HEK293 (cell line): Measurements from ENCODE around the gene KCNJ6.

Source experiments
- CTCF ChIA-PET: fragments of 350-600 bp; formaldehyde crosslinking; extraction: SDS; loops from one replicate; lab custom pipeline; 2021; ENCODE audit warnings: antibody characterized with exemption; lab: Yijun Ruan, JAX
- POLR2A ChIA-PET: fragments of 300-600 bp; formaldehyde crosslinking; extraction: SDS; loops from one replicate; lab custom pipeline; 2020; ENCODE audit warnings: antibody characterized with exemption, inconsistent platforms; lab: Yijun Ruan, JAX
- H3K27ac ChIP-seq: fragments of 200-500 bp; sonication (Bioruptor generic); 2 replicates; pipeline ENCODE4 v1.5.1; 2014; ENCODE audit warnings: low read depth, low read length, control low read depth, inconsistent platforms; ENCODE audit errors: extremely low read depth
- H3K36me3 ChIP-seq, 2 experiments: fragments of 200-500 bp in 1 of 2; sonication (Bioruptor generic) in 1 of 2; 1 replicate in 1 of 2; 2 replicates in 1 of 2; pipeline ENCODE4 v1.5.1; 2014 to 2017; ENCODE audit warnings: inconsistent platforms in 2 of 2, low read length in 2 of 2; ENCODE audit not compliant: control insufficient read depth in 2 of 2, insufficient read depth in 1 of 2
- H3K4me1 ChIP-seq: fragments of 200-500 bp; sonication (Bioruptor generic); 2 replicates; pipeline ENCODE4 v1.5.1; 2014; ENCODE audit warnings: mild to moderate bottlenecking, low read length, inconsistent platforms; ENCODE audit not compliant: control insufficient read depth, insufficient read depth
- H3K4me3 ChIP-seq: 2 replicates; pipeline ENCODE4 v1.5.1; 2011; ENCODE audit warnings: low read depth, mild to moderate bottlenecking, control low read depth, low read length, moderate library complexity
- H3K9me3 ChIP-seq: fragments of 200-500 bp; sonication (Bioruptor generic); 2 replicates; pipeline ENCODE4 v1.5.1; 2014; ENCODE audit warnings: low read depth, low read length, inconsistent platforms; ENCODE audit not compliant: control insufficient read depth, insufficient read depth
- BCL11B ChIP-seq: fragments of 450-650 bp; formaldehyde crosslinking; IDR thresholded peaks from 2 replicates; pipeline ENCODE4 v1.5.1; 2016; ENCODE audit warnings: low read depth, missing biosample characterization, missing genetic modification characterization
- GLIS1 ChIP-seq: fragments of 450-650 bp; formaldehyde crosslinking; IDR thresholded peaks from 2 replicates; pipeline ENCODE4 v1.5.1; 2016; ENCODE audit warnings: missing biosample characterization, missing genetic modification characterization
- PATZ1 ChIP-seq: fragments of 450-650 bp; formaldehyde crosslinking; IDR thresholded peaks from 2 replicates; pipeline ENCODE4 v1.5.1; 2016; ENCODE audit warnings: missing biosample characterization, missing genetic modification characterization
- PRDM2 ChIP-seq: fragments of 450-650 bp; formaldehyde crosslinking; IDR thresholded peaks from 2 replicates; pipeline ENCODE4 v1.5.1; 2016; ENCODE audit warnings: missing biosample characterization, missing genetic modification characterization, borderline replicate concordance
- RBAK ChIP-seq: fragments of 450-650 bp; formaldehyde crosslinking; IDR thresholded peaks from 2 replicates; pipeline ENCODE4 v1.5.1; 2016; ENCODE audit warnings: missing biosample characterization, missing genetic modification characterization
- SCRT1 ChIP-seq: fragments of 450-650 bp; formaldehyde crosslinking; IDR thresholded peaks from 2 replicates; pipeline ENCODE4 v1.5.1; 2016; ENCODE audit warnings: missing biosample characterization, missing genetic modification characterization, borderline replicate concordance
- WT1 ChIP-seq: fragments of 450-650 bp; formaldehyde crosslinking; IDR thresholded peaks from 2 replicates; pipeline ENCODE4 v1.5.1; 2016; ENCODE audit warnings: missing biosample characterization, missing genetic modification characterization
- ZBTB48 ChIP-seq: fragments of 450-650 bp; formaldehyde crosslinking; IDR thresholded peaks from 2 replicates; pipeline ENCODE4 v1.5.1; 2016; ENCODE audit warnings: missing biosample characterization, missing genetic modification characterization
- ZFP3 ChIP-seq: fragments of 450-650 bp; formaldehyde crosslinking; IDR thresholded peaks from 2 replicates; pipeline ENCODE4 v1.5.1; 2016; ENCODE audit warnings: low read depth, missing biosample characterization, missing genetic modification characterization
- ZFP41 ChIP-seq: fragments of 450-650 bp; formaldehyde crosslinking; IDR thresholded peaks from 2 replicates; pipeline ENCODE4 v1.5.1; 2016; ENCODE audit warnings: missing biosample characterization, missing genetic modification characterization, borderline replicate concordance
- ZNF112 ChIP-seq: fragments of 450-650 bp; formaldehyde crosslinking; IDR thresholded peaks from 2 replicates; pipeline ENCODE4 v1.5.0; 2017; ENCODE audit warnings: missing biosample characterization, missing genetic modification characterization
- ZNF114 ChIP-seq: fragments of 450-650 bp; formaldehyde crosslinking; IDR thresholded peaks from 2 replicates; pipeline ENCODE4 v1.5.0; 2017; ENCODE audit warnings: missing biosample characterization, missing genetic modification characterization
- ZNF140 ChIP-seq: fragments of 450-650 bp; formaldehyde crosslinking; IDR thresholded peaks from 2 replicates; pipeline ENCODE4 v1.5.1; 2016; ENCODE audit warnings: missing biosample characterization, missing genetic modification characterization
- ZNF202 ChIP-seq: fragments of 450-650 bp; formaldehyde crosslinking; IDR thresholded peaks from 2 replicates; pipeline ENCODE4 v1.5.1; 2016; ENCODE audit warnings: missing biosample characterization, missing genetic modification characterization, borderline replicate concordance
- ZNF223 ChIP-seq: fragments of 450-650 bp; formaldehyde crosslinking; IDR thresholded peaks from 2 replicates; pipeline ENCODE4 v1.5.1; 2016; ENCODE audit warnings: missing biosample characterization, missing genetic modification characterization
- ZNF23 ChIP-seq: fragments of 450-650 bp; formaldehyde crosslinking; IDR thresholded peaks from 2 replicates; pipeline ENCODE4 v1.5.1; 2016; ENCODE audit warnings: missing biosample characterization, missing genetic modification characterization, borderline replicate concordance
- ZNF266 ChIP-seq: fragments of 450-650 bp; formaldehyde crosslinking; IDR thresholded peaks from 2 replicates; pipeline ENCODE4 v1.5.1; 2016; ENCODE audit warnings: missing biosample characterization, missing genetic modification characterization, low read depth
- ZNF311 ChIP-seq: fragments of 450-650 bp; formaldehyde crosslinking; IDR thresholded peaks from 2 replicates; pipeline ENCODE4 v1.5.1; 2017; ENCODE audit warnings: missing biosample characterization, missing genetic modification characterization, borderline replicate concordance
- ZNF366 ChIP-seq: fragments of 450-650 bp; formaldehyde crosslinking; conservative IDR thresholded peaks from 2 replicates; pipeline ENCODE4 v1.5.1; 2016; ENCODE audit warnings: missing biosample characterization, missing genetic modification characterization
- ZNF423 ChIP-seq: fragments of 450-650 bp; formaldehyde crosslinking; IDR thresholded peaks from 2 replicates; pipeline ENCODE4 v1.5.1; 2016; ENCODE audit warnings: missing biosample characterization, missing genetic modification characterization
- ZNF48 ChIP-seq: fragments of 450-650 bp; formaldehyde crosslinking; IDR thresholded peaks from 2 replicates; pipeline ENCODE4 v1.5.1; 2016; ENCODE audit warnings: missing biosample characterization, missing genetic modification characterization
- ZNF514 ChIP-seq: fragments of 450-650 bp; formaldehyde crosslinking; IDR thresholded peaks from 2 replicates; pipeline ENCODE4 v1.5.1; 2016; ENCODE audit warnings: missing biosample characterization, missing genetic modification characterization
- ZNF529 ChIP-seq: fragments of 450-650 bp; formaldehyde crosslinking; IDR thresholded peaks from 2 replicates; pipeline ENCODE4 v1.5.1; 2017; ENCODE audit warnings: missing genetic modification characterization, missing biosample characterization; ENCODE audit not compliant: insufficient replicate concordance
- ZNF580 ChIP-seq: fragments of 450-650 bp; formaldehyde crosslinking; IDR thresholded peaks from 2 replicates; pipeline ENCODE4 v1.5.1; 2016; ENCODE audit warnings: missing biosample characterization, missing genetic modification characterization
- ZNF585B ChIP-seq: fragments of 450-650 bp; formaldehyde crosslinking; IDR thresholded peaks from 2 replicates; pipeline ENCODE4 v1.5.1; 2016; ENCODE audit warnings: missing biosample characterization, missing genetic modification characterization
- ZNF626 ChIP-seq: fragments of 450-650 bp; sonication (Bioruptor Pico); formaldehyde crosslinking; IDR thresholded peaks from 2 replicates; pipeline ENCODE4 v1.5.1; 2018; ENCODE audit warnings: missing biosample characterization, missing genetic modification characterization, inconsistent platforms
- ZNF670 ChIP-seq: fragments of 450-650 bp; formaldehyde crosslinking; IDR thresholded peaks from 2 replicates; pipeline ENCODE4 v1.5.1; 2016; ENCODE audit warnings: missing biosample characterization, missing genetic modification characterization, low read depth
- ZNF792 ChIP-seq: fragments of 450-650 bp; formaldehyde crosslinking; IDR thresholded peaks from 2 replicates; pipeline ENCODE4 v1.5.1; 2016; ENCODE audit warnings: missing biosample characterization, missing genetic modification characterization
- ZXDB ChIP-seq: fragments of 450-650 bp; formaldehyde crosslinking; IDR thresholded peaks from 2 replicates; pipeline ENCODE4 v1.5.1; 2016; ENCODE audit warnings: missing biosample characterization, missing genetic modification characterization

Gene KCNJ6

GRCh38 chr21:37790905-37791304, 125.4 kb downstream of the KCNJ6 start:
- CTCF ChIA-PET, result no interaction called here
- no peak overlapping the region for H3K27ac ChIP-seq
- TF ChIP-seq ZBTB48 (tag by site-specific recombination), result no peak
- TF ChIP-seq ZNF114 (tag by site-specific recombination), result no peak
- no peak for TF ChIP-seq ZNF112 (tag by site-specific recombination)
- TF ChIP-seq ZNF514 (tag by site-specific recombination), result no peak
- no peak for TF ChIP-seq BCL11B (tag by site-specific recombination)
- TF ChIP-seq ZXDB (tag by site-specific recombination), result no peak
- no peak for TF ChIP-seq ZNF670
- TF ChIP-seq ZNF626 (tag by site-specific recombination), result no peak
- TF ChIP-seq ZNF140 (tag by site-specific recombination), result no peak
- no peak for TF ChIP-seq WT1 (tag by site-specific recombination)
- TF ChIP-seq GLIS1 (tag by site-specific recombination), result no peak
- TF ChIP-seq ZNF529 (tag by site-specific recombination), result no peak
- no peak for TF ChIP-seq ZNF266 (tag by site-specific recombination)
- no peak for TF ChIP-seq ZNF585B (tag by site-specific recombination)
- TF ChIP-seq ZNF580, result no peak
- TF ChIP-seq ZNF202 (tag by site-specific recombination), result no peak
- TF ChIP-seq ZNF366 (tag by site-specific recombination), result no peak
- TF ChIP-seq SCRT1 (tag by site-specific recombination), result no peak
- TF ChIP-seq, all 188 proteins: peak for 0

GRCh38 chr21:37788503-37788902, 127.8 kb downstream of the KCNJ6 start:
- Histone ChIP-seq H3K27ac (no peak overlapping the region), H3K4me1 (no peaks in the 10 kb centered on the region), H3K9me3 (no peaks in the 10 kb centered on the region), H3K4me3 (no peak overlapping the region), H3K36me3 (no peaks in the 10 kb centered on the region)
- ChIA-PET CTCF (no interaction called here), POLR2A (no interaction called here)
- TF ChIP-seq ZNF23 (tag by site-specific recombination), result no peak
- TF ChIP-seq ZFP3 (tag by site-specific recombination), result no peak
- no peak for TF ChIP-seq PRDM2 (tag by site-specific recombination)
- TF ChIP-seq PATZ1 (tag by site-specific recombination), result no peak
- no peak for TF ChIP-seq ZNF112 (tag by site-specific recombination)
- no peak for TF ChIP-seq RBAK
- TF ChIP-seq ZNF792 (tag by site-specific recombination), result no peak
- no peak for TF ChIP-seq ZFP41 (tag by site-specific recombination)
- TF ChIP-seq ZNF311 (tag by site-specific recombination), result no peak
- no peak for TF ChIP-seq ZNF423 (tag by site-specific recombination)
- TF ChIP-seq ZNF48, result no peak
- no peak for TF ChIP-seq ZNF223

More at GRCh38 chr21:37790905-37791304, 125.4 kb downstream of the KCNJ6 start:
- POLR2A ChIA-PET, result no interaction called here
- Histone ChIP-seq H3K9me3 (no peaks in the 10 kb centered on the region), H3K4me3 (no peak overlapping the region), H3K36me3 (no peaks in the 10 kb centered on the region), H3K4me1 (no peaks in the 10 kb centered on the region)
